Endothelial cell of umbilical vein (primary cell): ENCODE results near the gene GGTA1. TPM values are rescaled to one million over a fixed set of nuclear protein-coding genes. Genes with fewer than 3 reads are reported as not detected.
"Not testable (repeated sequence)": the region's sequence is repeated elsewhere in the genome, so short reads cannot be mapped to it uniquely, and the experiment has no call there.

Experiments
- BruUV-seq: library from RNA; stranded (reverse); fragments of 400-500 nt; replicated peaks from 2 replicates; lab custom pipeline; 2021; lab: Mats Ljungman, UMichigan
- CTCF ChIA-PET: fragments of 300-600, 350-600 bp; sonication (Branson Sonifier 250); formaldehyde crosslinking; loops from one replicate; lab custom pipeline; 2021; ENCODE audit warnings: antibody characterized with exemption, inconsistent platforms; lab: Charles Lee
- POLR2A ChIA-PET: fragments of 300-600, 350-600 bp; sonication (Branson Sonifier 250); formaldehyde crosslinking; loops from one replicate; lab custom pipeline; 2021; ENCODE audit warnings: antibody characterized with exemption, inconsistent platforms; lab: Charles Lee
- DNase-seq: peaks from one replicate; pipeline ENCODE4 v3.0.0-alpha.2; 2011; ENCODE audit warnings: low read depth, low spot score
- FAIRE-seq: peaks from 2 replicates; lab custom pipeline; 2011; peaks lifted over from hg19 to GRCh38; lab: Jason Lieb, UNC
- H2AFZ ChIP-seq: 2 replicates; pipeline ENCODE4 v1.6.0; 2012; ENCODE audit warnings: low read depth, low read length, control low read depth, inconsistent platforms
- H3K27ac ChIP-seq: 2 replicates; pipeline ENCODE4 v1.5.1; 2011; ENCODE audit warnings: low read depth, mild to moderate bottlenecking, control low read depth, low read length, moderate library complexity; ENCODE audit not compliant: insufficient read depth
- H3K27me3 ChIP-seq, 2 experiments: 2 replicates each; pipeline versions ENCODE4 v1.6.0 to v1.6.1; 2011; ENCODE audit warnings: low read length in 2 of 2, mixed read lengths in 1 of 2; ENCODE audit not compliant: control insufficient read depth in 2 of 2, insufficient read depth in 2 of 2
- H3K36me3 ChIP-seq, 2 experiments: 2 replicates in 1 of 2; 3 replicates in 1 of 2; pipeline ENCODE4 v1.5.1; 2011; ENCODE audit warnings: low read length in 2 of 2, mild to moderate bottlenecking in 1 of 2, moderate library complexity in 1 of 2; ENCODE audit not compliant: control insufficient read depth in 2 of 2, insufficient read depth in 2 of 2; ENCODE audit errors: extremely low read depth in 1 of 2
- H3K4me1 ChIP-seq: 3 replicates; pipeline ENCODE4 v1.5.1; 2011; ENCODE audit warnings: mild to moderate bottlenecking, low read length; ENCODE audit not compliant: control insufficient read depth, insufficient read depth; ENCODE audit errors: extremely low read depth
- H3K4me2 ChIP-seq: 2 replicates; pipeline ENCODE4 v1.6.1; 2011; ENCODE audit warnings: low read length, control low read depth, mixed read lengths; ENCODE audit not compliant: insufficient read depth
- H3K4me3 ChIP-seq, 3 experiments: fragments of 200-600 bp in 1 of 3; sonication (generic), shearing (Covaris generic) in 1 of 3; replicated peaks in 1 of 3; 2 replicates each; pipeline ENCODE4 v1.5.1; 2011 to 2016; ENCODE audit warnings: control low read depth in 3 of 3, low read length in 3 of 3, mild to moderate bottlenecking in 2 of 3, inconsistent platforms in 1 of 3, low read depth in 1 of 3, moderate library complexity in 1 of 3; ENCODE audit not compliant: insufficient read depth in 1 of 3
- H3K79me2 ChIP-seq: 2 replicates; pipeline ENCODE4 v1.6.0; 2012; ENCODE audit warnings: low read length, inconsistent platforms; ENCODE audit not compliant: control insufficient read depth, insufficient read depth
- H3K9ac ChIP-seq: replicated peaks from 2 replicates; pipeline ENCODE3; 2011; ENCODE audit warnings: low read length, control low read depth; ENCODE audit not compliant: insufficient read depth; ENCODE audit errors: extremely low read depth
- H3K9me1 ChIP-seq: replicated peaks from 3 replicates; pipeline ENCODE4 v1.6.0; 2011; ENCODE audit warnings: mild to moderate bottlenecking, low read length; ENCODE audit not compliant: control insufficient read depth, insufficient read depth; ENCODE audit errors: extremely low read depth
- H3K9me3 ChIP-seq: replicated peaks from 2 replicates; pipeline ENCODE4 v1.5.1; 2012; ENCODE audit warnings: low read length, inconsistent platforms; ENCODE audit not compliant: control insufficient read depth, insufficient read depth
- H4K20me1 ChIP-seq: replicated peaks from 2 replicates; pipeline ENCODE3; 2011; ENCODE audit warnings: mild to moderate bottlenecking, low read length; ENCODE audit not compliant: control insufficient read depth, insufficient read depth; ENCODE audit errors: extremely low read depth
- EZH2 ChIP-seq: IDR thresholded peaks from 2 replicates; pipeline ENCODE4 v1.6.1; 2012; ENCODE audit warnings: borderline replicate concordance, low read depth, mild to moderate bottlenecking, moderate library complexity, low read length, inconsistent platforms; ENCODE audit not compliant: severe bottlenecking
- FOS ChIP-seq: IDR thresholded peaks from 2 replicates; pipeline ENCODE4 v1.6.1; 2011; ENCODE audit warnings: mild to moderate bottlenecking, low read length, moderate library complexity, borderline replicate concordance; ENCODE audit not compliant: insufficient read depth
- GATA2 ChIP-seq: IDR thresholded peaks from 2 replicates; pipeline ENCODE4 v1.7.0; 2011; ENCODE audit warnings: low read depth, mild to moderate bottlenecking, moderate library complexity, mixed read lengths, low read length; ENCODE audit not compliant: insufficient read length, insufficient read depth
- JUN ChIP-seq: IDR thresholded peaks from 2 replicates; pipeline ENCODE4 v1.6.1; 2011; ENCODE audit warnings: borderline replicate concordance, low read depth; ENCODE audit not compliant: insufficient read length, insufficient read depth
- MYC ChIP-seq: IDR thresholded peaks from one replicate; pipeline ENCODE4 v1.6.1; 2011; ENCODE audit warnings: mild to moderate bottlenecking, low read depth, low read length
- POLR2A ChIP-seq: IDR thresholded peaks from 2 replicates; pipeline ENCODE4 v1.6.1; 2012; ENCODE audit warnings: low read depth, mild to moderate bottlenecking, control low read depth, low read length
- POLR2AphosphoS5 ChIP-seq: IDR thresholded peaks from 2 replicates; pipeline ENCODE4 v1.6.1; 2012; ENCODE audit warnings: low read depth, mild to moderate bottlenecking, control low read depth, low read length, moderate library complexity; ENCODE audit not compliant: insufficient read depth
- dilution Hi-C: fragments of 300-500 bp; cut with MboI; formaldehyde crosslinking; loops from one replicate; pipeline ENCODE4 v1.15.0; 2019; ENCODE audit warnings: low sequenced_read_pairs; ENCODE audit not compliant: extremely low pct_ligation_motif_present
- intact Hi-C: fragments of 100-400 bp; cut with micrococcal nuclease; formaldehyde crosslinking; loops from one replicate; pipeline ENCODE4 v1.10.0; 2022
- polyA plus RNA-seq, 4 experiments: library from polyadenylated mRNA; depleted of rRNA in 3 of 4; stranded (reverse) in 3 of 4; unstranded in 1 of 4; fragments of >200 nt; gene quantifications; 2 replicates each; pipeline versions ENCODE4 v1.2.1 to v1.2.3, GENCODE V29; 2011 to 2012; ENCODE audit warnings: missing spikeins in 1 of 4
- total RNA-seq: library from RNA; stranded (reverse); gene quantifications from 2 replicates; pipeline ENCODE4 v1.2.3, GENCODE V29; 2021
- TF ChIP-seq, protein P1 (sequence below): IDR thresholded peaks from 2 replicates; pipeline ENCODE4 v1.6.1; 2011; ENCODE audit not compliant: insufficient read depth, insufficient read length
- TF ChIP-seq, protein P2 (sequence below), 2 donors: IDR thresholded peaks; 1 replicate in 1 of 2; 2 replicates in 1 of 2; pipeline ENCODE4 v1.5.1; 2011; ENCODE audit warnings: low read length in 2 of 2, mild to moderate bottlenecking in 2 of 2, moderate library complexity in 2 of 2, control low read depth in 1 of 2, inconsistent platforms in 1 of 2, low read depth in 1 of 2; ENCODE audit not compliant: insufficient read depth in 1 of 2; ENCODE audit errors: extremely low read depth in 1 of 2

GGTA1 gene
- total and polyA plus RNA-seq, 2 donors (not counting 3 experiments of a cell fraction or from before 2014, with no cell fraction given) = not detected

DNA sequence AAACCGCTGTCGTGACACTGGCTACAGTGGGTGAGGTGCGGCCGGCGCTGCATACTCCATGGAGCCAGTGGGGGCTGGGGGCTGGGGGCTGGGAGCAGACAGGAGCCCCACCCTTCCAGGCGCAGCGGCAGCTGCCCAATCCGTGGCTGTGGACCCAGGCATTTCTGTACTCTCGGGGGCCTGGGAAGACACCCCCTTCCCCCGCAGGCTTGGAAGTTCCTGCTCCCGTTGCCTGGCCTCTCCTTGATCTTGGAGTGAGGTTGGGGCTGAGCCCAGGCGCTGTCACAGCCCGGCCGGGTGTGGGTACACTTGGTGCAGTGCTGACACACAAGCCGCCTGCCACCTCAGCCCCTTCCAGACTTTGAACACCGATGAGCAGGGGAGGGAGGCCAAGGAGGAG, 27.7 kb upstream of the GGTA1 start:
- Histone ChIP-seq H3K9me1 (no peaks in the 10 kb centered on the region), H3K4me2 (no peak overlapping the region), H3K36me3 (no peaks in the 10 kb centered on the region), H3K4me1 (no peaks in the 10 kb centered on the region), H3K9me3 (no peaks in the 10 kb centered on the region), H3K9ac (no peak overlapping the region), H3K27ac (no peak overlapping the region), H3K4me3 (no peak overlapping the region), H2AFZ (no peak overlapping the region), H3K79me2 (no peaks in the 10 kb centered on the region), H3K27me3 (no peaks in the 10 kb centered on the region), H4K20me1 (no peaks in the 10 kb centered on the region)
- no peak for TF ChIP-seq FOS
- TF ChIP-seq, protein P1, sequence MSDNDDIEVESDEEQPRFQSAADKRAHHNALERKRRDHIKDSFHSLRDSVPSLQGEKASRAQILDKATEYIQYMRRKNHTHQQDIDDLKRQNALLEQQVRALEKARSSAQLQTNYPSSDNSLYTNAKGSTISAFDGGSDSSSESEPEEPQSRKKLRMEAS = no peak
- no peak for TF ChIP-seq EZH2
- TF ChIP-seq GATA2 = no peak
- TF ChIP-seq MYC = no peak
- TF ChIP-seq, protein P2, sequence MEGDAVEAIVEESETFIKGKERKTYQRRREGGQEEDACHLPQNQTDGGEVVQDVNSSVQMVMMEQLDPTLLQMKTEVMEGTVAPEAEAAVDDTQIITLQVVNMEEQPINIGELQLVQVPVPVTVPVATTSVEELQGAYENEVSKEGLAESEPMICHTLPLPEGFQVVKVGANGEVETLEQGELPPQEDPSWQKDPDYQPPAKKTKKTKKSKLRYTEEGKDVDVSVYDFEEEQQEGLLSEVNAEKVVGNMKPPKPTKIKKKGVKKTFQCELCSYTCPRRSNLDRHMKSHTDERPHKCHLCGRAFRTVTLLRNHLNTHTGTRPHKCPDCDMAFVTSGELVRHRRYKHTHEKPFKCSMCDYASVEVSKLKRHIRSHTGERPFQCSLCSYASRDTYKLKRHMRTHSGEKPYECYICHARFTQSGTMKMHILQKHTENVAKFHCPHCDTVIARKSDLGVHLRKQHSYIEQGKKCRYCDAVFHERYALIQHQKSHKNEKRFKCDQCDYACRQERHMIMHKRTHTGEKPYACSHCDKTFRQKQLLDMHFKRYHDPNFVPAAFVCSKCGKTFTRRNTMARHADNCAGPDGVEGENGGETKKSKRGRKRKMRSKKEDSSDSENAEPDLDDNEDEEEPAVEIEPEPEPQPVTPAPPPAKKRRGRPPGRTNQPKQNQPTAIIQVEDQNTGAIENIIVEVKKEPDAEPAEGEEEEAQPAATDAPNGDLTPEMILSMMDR (IDR thresholded peaks at IDR 0.05; ENCODE audit: extremely low read depth in 1 of 2, insufficient read depth in 1 of 2, low read depth in 1 of 2, low read length in 2 of 2) = no peak
- no peak for TF ChIP-seq JUN
- TF ChIP-seq POLR2A = no peak
- TF ChIP-seq POLR2AphosphoS5 = no peak
- CTCF ChIA-PET = no interaction called here
- FAIRE-seq (no peak), DNase-seq (no peak)
- POLR2A ChIA-PET = no interaction called here
- BruUV-seq = no TSS peak
- intact Hi-C loops (no loop called here), dilution Hi-C loops (no loop called here)

DNA sequence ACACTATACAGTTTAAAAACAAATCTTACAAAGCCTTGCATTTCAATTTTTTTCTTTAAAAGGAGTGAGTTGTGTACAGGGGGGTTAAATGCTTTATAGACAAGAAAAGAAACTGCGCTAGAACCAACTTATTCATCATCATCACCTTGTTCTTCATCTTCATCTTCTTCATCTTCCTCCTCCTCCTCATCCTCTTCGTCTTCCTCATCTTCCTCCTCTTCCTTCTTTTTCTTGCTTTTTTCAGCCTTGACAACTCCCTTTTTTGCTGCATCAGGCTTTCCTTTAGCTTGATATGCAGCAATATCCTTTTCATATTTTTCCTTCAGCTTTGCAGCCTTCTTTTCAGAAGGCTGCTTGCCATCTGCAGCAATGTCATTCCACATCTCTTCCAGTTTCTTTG, 20.0 kb upstream of the GGTA1 start:
- H3K27ac ChIP-seq, H3K36me3 ChIP-seq, H3K79me2 ChIP-seq, DNase-seq, BruUV-seq, POLR2A ChIA-PET, dilution Hi-C loops, H3K4me3 ChIP-seq, H3K9me1 ChIP-seq, H3K27me3 ChIP-seq, FAIRE-seq, H3K4me2 ChIP-seq, H3K9ac ChIP-seq, H2AFZ ChIP-seq, intact Hi-C loops, H3K4me1 ChIP-seq, H4K20me1 ChIP-seq, H3K9me3 ChIP-seq: not testable (repeated sequence)
- CTCF ChIA-PET = interaction anchor here (1.2 to 2.0 kb wide), 2 partner anchors 12 to 26 kb away, joined by 3 to 4 read pairs; no protein-coding TSS in a partner anchor
